D721Med (cell line): ENCODE measurements around the gene CTNNA3.

Source experiments
- DNase-seq: peaks from one replicate; pipeline ENCODE4 v3.0.0; 2011; ENCODE audit warnings: low spot score; ENCODE audit not compliant: insufficient read length
- FAIRE-seq: peaks from 2 replicates; lab custom pipeline; 2011; peaks lifted over from hg19 to GRCh38; lab: Jason Lieb, UNC
- CTCF ChIP-seq: IDR thresholded peaks from 2 replicates; pipeline ENCODE4 v1.5.1; 2012; ENCODE audit warnings: mild to moderate bottlenecking, control low read depth; ENCODE audit not compliant: insufficient read depth; ENCODE audit errors: missing control alignments

The CTNNA3 gene

DNA sequence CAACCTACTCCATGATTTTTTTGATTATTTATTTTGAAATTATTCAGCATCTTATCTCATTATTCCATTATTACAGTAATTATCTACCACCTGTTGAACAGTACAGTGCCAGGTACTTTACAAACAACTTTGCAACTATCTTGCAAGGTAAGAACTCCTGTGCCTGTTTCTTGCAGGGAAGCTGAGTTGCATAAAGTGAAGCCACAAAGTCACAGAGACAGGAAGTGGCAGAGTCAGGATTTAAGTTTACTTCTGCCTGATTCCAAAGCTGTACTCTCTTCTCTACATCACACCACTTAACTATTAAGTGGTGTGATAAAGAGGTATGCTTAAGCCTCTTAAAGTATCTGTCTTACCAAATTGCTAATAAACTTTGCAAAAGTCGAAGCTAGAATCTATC, 690.0 kb downstream of the CTNNA3 start:
- TF ChIP-seq CTCF = no peak
- FAIRE-seq (no peak), DNase-seq (no peak)

- TF ChIP-seq CTCF = no peak
- FAIRE-seq (no peak), DNase-seq (no peak)
Measured at GRCh38 chr10:67004690-67005089, 691.3 kb downstream of the CTNNA3 start.

GRCh38 chr10:66999762-67000545, 696.0 kb downstream of the CTNNA3 start:
- DNase-seq (no peak), FAIRE-seq (no peak)
- TF ChIP-seq CTCF = no peak

- FAIRE-seq (no peak), DNase-seq (no peak)
- no peak for TF ChIP-seq CTCF
Measured at GRCh38 chr10:66996996-66997395, 699.0 kb downstream of the CTNNA3 start.

DNA sequence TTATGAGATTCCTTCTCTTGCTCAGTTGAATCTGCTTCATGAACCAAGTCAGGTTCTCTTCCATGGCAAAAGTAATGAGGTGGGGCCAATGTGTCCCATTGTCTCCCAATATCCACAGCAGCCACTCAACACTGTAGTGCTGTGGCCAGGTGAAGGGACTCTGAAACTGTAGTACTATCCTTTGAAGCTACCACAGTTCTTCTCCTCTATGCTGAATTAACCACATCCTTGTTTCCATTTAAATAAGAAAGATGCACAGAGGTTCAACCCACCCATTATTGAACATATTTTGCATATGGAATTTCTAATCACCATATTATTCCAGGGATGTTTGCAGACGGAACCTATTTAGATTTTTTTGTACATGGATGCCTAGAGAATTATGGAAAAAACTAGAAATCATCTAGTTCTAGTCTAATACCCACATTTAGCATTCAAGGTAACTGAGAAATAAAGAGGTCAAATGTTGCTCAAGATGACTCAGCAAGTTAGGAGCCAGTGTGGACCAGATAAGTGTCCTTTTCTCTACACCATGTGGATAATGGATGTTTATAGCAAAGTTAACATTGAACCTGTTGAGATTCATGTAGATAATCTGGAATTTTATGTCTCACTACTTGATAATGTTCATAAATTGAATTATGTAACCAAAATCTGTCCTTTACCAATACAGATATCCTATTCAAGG, 705.7 kb downstream of the CTNNA3 start:
- no peak for DNase-seq
- TF ChIP-seq CTCF = no peak
- no peak for FAIRE-seq

DNA sequence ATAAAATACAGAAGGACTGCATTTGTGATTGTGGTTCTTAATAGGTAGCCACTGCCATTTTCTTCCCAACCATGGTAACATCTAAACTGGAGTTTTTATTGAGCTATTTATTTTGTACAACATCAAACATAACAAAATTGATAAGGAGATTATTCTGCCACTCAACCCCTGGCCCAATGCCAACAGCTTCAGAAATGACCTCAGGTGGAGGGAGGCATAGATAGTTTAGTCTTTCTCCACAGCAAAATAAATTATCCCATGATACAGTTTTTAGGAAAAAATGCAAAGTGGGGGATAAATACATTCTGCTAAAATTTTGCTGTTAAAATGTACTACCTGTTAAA, 712.5 kb downstream of the CTNNA3 start:
- no peak for TF ChIP-seq CTCF
- FAIRE-seq (no peak), DNase-seq (no peak)
